Choroid plexus epithelial cell (primary cell): ENCODE results near the gene BICRA.
"Not testable (repeated sequence)": the region's sequence is repeated elsewhere in the genome, so short reads cannot be mapped to it uniquely, and the experiment has no call there.

Experiments
- DNase-seq: peaks from one replicate; pipeline ENCODE4 v3.0.0-alpha.2; 2010; ENCODE audit warnings: low read depth
- H3K4me3 ChIP-seq: 2 replicates; pipeline ENCODE4 v1.5.1; 2011; ENCODE audit warnings: low read depth, mild to moderate bottlenecking, control low read depth, low read length, moderate library complexity
- TF ChIP-seq, protein P1 (sequence below): conservative IDR thresholded peaks from 2 replicates; pipeline ENCODE4 v1.5.1; 2011; ENCODE audit warnings: low read depth, mild to moderate bottlenecking, control low read depth, inconsistent platforms, low read length, moderate library complexity

Gene BICRA

DNA sequence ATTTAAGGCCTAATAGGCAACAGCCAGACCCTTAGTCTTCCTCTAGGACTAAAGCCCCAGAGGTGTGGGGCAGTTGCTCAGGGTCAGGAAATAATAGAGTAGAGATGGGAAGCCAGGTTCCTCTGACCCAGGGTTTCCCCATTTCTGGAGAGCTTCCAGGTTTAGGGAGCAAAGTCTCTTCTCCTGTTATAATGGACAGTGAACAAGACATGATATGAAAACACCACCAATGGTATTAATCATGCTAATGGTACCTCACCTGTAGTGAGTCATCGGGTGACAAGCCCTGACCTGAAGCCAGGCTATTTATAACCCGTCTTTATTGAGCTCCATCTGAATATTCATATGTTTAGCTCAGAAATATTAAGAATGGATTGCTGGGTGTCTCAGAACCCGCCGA is 24.6 kb downstream of the BICRA start:
- TF ChIP-seq, protein P1, sequence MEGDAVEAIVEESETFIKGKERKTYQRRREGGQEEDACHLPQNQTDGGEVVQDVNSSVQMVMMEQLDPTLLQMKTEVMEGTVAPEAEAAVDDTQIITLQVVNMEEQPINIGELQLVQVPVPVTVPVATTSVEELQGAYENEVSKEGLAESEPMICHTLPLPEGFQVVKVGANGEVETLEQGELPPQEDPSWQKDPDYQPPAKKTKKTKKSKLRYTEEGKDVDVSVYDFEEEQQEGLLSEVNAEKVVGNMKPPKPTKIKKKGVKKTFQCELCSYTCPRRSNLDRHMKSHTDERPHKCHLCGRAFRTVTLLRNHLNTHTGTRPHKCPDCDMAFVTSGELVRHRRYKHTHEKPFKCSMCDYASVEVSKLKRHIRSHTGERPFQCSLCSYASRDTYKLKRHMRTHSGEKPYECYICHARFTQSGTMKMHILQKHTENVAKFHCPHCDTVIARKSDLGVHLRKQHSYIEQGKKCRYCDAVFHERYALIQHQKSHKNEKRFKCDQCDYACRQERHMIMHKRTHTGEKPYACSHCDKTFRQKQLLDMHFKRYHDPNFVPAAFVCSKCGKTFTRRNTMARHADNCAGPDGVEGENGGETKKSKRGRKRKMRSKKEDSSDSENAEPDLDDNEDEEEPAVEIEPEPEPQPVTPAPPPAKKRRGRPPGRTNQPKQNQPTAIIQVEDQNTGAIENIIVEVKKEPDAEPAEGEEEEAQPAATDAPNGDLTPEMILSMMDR: no peak
- no peak overlapping the region for H3K4me3 ChIP-seq
- DNase-seq: no peak

DNA sequence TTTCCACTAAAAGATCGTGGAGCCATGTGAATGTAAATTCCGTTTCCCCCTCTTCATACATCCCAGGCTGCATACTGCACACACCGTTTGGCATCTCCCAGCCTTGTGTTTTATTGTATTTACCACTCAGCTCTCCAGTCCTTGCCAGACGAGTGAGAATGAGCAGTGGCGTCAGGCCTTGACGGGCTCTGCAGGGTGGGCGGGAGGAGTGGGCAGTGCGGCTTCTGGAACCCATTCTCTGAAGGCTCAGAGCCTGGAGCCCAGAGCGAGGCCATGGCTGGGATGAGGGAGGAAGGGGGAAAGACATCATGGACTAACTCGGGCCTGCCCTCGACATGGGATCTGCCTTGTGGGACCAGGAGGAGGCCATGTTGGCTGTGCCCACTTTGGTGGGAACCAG is 25.1 kb downstream of the BICRA start:
- H3K4me3 ChIP-seq: no peak overlapping the region
- TF ChIP-seq, protein P1: no peak
- no peak for DNase-seq

DNA sequence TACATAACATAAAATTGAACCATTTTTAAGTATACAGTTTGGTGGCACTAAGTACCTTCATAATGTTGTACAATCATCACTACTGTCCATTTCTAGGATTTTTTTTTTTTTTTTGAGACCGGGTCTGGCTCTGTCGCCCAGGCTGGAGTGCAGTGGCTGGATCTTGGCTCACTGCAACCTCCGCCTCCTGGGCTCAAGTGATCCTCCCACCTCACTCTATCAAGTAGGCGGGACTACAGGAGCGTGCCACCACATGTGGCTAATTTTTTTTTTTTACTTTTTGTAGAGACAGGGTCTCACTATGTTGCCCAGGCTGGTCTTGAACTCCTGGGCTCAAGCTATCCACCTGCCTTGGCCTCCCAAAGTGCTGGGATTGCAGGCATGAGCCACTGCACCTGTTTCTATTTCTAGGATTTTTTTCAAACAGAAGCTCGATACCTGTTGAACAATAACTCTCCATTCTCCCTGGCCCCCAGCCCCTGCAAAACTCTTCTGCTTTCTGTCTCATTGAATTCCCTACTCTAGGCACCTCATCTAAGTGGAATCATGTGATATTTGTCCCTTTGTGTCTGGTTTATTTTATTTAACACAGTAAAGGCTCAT is 26.3 kb downstream of the BICRA start:
- not testable (repeated sequence) for H3K4me3 ChIP-seq, DNase-seq

DNA sequence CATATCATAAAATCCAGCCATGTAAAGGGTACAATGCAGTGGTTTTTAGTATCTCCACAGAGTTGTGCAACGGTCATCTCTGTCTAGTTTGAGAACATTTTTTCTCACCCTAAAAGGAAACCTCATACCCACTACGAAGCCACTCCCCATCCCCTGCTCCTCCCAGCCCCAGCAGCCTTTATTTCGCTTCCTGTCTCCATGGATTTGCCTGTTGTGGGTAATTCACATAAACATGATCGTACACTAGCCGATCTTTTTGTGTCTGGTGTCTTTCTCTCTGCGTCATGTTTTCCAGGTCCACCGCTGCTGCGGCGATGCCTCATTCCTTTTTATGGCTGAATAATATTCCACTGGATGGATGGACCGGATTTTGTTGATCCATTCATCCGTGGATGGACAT is 28.6 kb downstream of the BICRA start:
- peak; percentile 93 for DNase-seq
- TF ChIP-seq, protein P1: no peak
- H3K4me3 ChIP-seq: no peak overlapping the region

DNA sequence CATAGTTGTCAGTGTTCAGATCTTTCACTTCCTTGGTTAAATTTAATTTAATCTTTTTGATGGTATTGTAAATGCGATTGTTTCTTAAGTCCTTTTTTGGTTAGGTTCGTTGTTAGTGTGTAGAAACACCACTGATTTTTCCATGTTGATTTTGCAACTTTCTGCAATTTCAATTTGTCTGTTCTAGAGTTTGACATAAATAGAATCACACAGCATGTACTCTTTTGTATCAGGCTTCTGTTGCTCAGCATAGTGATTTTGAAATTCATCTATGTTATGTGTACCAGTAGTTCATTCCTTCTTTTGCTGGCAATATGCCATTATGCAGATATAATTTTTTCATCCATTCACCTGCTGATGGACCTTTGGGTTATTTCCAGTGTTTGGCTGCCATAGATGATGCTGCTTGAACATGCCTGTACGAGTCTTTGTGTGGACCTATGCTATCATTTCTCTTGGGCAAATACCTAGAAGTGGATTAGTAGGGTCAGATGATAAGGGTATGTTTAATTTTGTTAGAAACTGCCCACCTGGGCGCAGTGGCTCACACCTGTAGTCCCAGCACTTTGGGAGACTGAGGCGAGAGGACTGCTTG is 33.1 kb downstream of the BICRA start:
- peak; percentile 69 for DNase-seq
- TF ChIP-seq, protein P1: no peak
- H3K4me3 ChIP-seq: no peak overlapping the region

DNA sequence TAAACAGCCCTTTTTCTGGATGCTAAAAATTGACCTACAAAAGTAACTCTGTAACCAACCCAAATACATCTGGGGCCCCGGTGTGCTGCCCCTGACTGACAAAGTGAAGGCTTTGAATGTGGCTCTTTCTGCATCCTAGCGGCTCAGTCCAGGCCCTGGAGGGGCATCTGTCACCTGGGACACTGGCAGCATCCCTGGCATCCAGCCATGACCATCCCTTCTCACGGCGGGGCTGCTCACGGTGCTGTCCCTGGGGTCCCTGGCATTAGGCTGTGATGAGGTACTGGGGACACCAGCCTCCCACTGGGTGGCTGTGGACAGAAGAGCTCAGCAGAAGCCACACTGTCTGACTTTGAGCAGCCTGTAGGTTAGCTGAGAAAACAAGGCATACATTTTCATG is 34.3 kb downstream of the BICRA start:
- TF ChIP-seq, protein P1: no peak
- DNase-seq: no peak
- no peak overlapping the region for H3K4me3 ChIP-seq

DNA sequence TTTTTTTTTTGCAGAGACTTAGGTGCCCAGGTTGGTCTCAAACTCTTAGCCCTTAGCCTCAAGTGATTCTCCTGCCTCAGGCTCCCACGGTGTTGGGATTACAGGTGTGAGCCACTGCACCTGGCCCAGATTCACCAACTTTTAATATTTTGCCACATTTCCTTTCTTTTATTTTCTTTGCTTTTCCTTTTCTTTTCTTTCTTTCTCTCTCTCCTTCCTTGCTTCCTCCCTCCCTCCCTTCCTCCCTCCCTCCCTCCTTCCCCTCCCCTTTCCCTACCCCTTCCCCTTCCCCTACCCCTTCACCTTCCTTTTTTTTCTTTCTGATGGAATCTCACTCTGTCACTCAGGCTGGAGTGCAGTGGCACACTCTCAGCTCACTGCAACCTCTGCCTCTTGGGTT is 35.3 kb downstream of the BICRA start:
- DNase-seq: no peak
- TF ChIP-seq, protein P1: no peak
- no peak overlapping the region for H3K4me3 ChIP-seq
